ENCODE data around the gene PRAMEF6. TPM values are rescaled to one million over a fixed set of nuclear protein-coding genes. Genes with fewer than 3 reads are reported as not detected.
"Not testable (repeated sequence)": the region's sequence is repeated elsewhere in the genome, so short reads cannot be mapped to it uniquely, and the experiment has no call there.

Gene PRAMEF6
- not detected in 2 replicates for total RNA-seq

- not testable (repeated sequence) for DNase-seq
Measured at GRCh38 chr1:12947480-12947879, at the start of gene PRAMEF6. Gene PRAMEF6 (minus strand): TSS chr1:12947580. CDS start chr1:12942518, 5,062 bp downstream.

DNA sequence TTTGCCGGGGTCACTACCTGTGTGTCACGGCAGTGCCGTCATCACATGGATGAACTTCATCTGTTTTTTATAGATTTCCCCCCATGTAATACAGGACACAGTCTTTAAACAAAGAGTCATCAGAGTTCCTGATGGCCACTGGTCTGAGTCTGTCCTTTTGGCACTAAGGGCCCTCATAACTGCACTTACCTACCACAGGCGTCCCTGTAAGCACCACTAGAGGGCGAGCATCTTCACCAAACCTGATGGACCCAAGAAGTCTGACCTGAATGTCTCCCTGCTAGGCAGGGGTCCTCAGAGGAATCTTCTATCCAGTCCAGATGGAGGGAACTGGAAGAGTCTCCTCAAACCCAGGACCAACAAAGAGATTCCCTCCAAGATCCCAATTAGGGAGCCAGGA is 23.0 kb downstream of the PRAMEF6 start:
- not testable (repeated sequence) for DNase-seq

- not testable (repeated sequence) for DNase-seq
Measured at GRCh38 chr1:12921749-12922148, 25.6 kb downstream of the PRAMEF6 start.

DNA sequence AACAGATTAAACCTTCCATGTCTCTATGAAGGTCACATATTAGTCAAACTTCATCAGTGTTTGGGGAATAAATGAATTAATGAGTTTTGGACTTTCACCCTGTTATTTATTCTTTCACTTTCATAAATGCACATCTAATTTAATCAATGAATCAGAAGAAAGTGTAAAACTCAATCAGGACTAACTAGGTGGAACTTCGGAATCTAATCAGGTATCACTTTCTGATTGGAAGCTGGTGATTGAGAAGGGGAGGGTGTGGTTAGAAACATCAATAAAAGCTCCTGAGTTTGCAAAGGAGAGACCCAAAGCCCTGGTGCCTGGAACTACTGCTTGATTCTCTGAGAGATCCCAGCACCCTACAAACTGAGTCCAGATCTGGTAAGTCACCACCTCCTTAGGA is 31.1 kb downstream of the PRAMEF6 start, which contains the start of gene PRAMEF7:
PRAMEF7 (plus strand) TSS at position 301 of the 400 bp plus-strand sequence. CDS start 1,083 bp downstream, outside the sequence.
- DNase-seq: not testable (repeated sequence)

DNA sequence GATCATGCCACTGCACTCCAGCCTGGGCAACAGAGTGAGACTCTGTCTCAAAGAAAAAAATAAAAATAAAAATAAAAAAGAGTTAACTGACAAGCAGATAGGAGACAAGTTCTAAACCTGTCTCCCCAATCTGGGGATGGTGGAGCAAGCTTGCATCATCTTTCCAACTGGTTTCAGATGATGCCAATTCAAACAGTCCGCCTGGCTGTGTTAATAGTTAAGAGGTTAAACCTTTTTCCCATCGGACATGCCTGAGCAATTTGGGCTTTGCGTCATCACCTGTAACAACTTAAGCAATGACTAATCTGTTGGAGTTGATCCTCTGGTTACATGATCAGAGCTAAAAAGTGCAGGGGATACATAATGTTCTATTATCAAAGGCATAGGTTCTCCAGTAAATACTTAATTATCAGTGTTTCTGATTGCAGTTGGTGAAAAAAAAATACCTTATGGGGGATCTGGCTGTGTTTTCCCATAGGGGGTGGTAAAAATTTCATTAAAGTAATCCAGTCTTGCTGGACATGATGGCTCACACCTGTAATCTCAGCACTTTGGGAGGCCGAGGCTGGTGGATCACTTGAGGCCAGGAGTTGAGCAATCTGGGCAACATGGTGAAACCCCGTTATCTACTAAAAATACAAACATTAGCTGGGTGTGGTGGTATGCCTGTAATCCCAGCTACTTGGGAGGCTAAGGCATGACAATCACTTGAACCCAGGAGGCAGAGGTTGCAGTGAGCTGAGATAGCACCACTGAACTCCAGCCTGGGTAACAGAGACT is 43.4 kb downstream of the PRAMEF6 start:
- DNase-seq: not testable (repeated sequence)

DNA sequence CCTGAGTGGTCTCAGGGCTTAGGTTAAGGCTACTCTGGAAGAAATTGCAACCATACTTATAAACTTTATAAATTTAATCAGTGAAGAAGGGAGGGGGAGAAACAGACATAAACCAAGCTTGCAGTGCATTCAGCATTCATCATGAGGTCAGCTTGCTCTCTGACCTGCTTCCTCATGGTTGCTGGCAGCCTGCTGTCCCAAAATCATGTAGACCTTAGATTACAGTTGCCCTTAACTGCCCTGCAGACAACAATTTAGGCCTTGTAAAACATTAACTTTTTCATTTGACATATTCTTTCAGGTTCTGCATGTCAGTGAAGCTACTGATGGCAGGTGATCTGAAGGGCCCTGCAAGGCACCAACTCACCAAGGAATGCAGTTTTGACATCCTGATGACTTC is 48.2 kb downstream of the PRAMEF6 start:
- not testable (repeated sequence) for DNase-seq

DNA sequence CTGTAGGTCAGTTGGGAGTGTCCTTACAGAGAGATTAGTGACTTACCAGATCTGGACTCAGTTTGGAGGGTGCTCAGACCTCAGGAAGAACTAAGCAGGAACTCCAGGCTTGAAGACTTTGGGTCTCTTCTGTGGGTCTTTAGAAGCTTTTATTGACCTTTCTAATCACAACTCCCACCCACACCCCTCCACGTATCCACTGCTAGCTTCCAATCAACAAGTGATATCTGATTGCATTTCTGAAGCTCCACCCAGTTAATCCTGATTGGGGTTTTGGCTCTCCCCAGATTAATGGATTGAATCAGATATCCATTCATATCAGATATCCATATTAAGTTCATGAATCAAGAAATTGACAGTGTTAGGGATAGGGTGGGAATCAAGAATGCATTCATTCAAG is 49.2 kb downstream of the PRAMEF6 start, which contains the start of gene PRAMEF10:
PRAMEF10 (minus strand) TSS at position 101 of the 400 bp plus-strand sequence. CDS start 2,423 bp downstream, outside the sequence.
- not testable (repeated sequence) for DNase-seq

Other genes starting within 250 kb of the PRAMEF6 start
- not detected in 2 replicates for gene AADACL3, start 231.5 kb downstream of the PRAMEF6 start, total RNA-seq
- gene CFAP107, start 201.4 kb downstream of the PRAMEF6 start, total RNA-seq: not detected in 2 replicates
- not detected in 2 replicates for gene PRAMEF12, start 173.8 kb downstream of the PRAMEF6 start, total RNA-seq
- gene PRAMEF1, start 156.2 kb downstream of the PRAMEF6 start, total RNA-seq: not detected in 2 replicates
- not detected in 2 replicates for gene PRAMEF11, start 116.2 kb downstream of the PRAMEF6 start, total RNA-seq
- gene HNRNPCL1, start 98.9 kb downstream of the PRAMEF6 start, total RNA-seq: not detected in 2 replicates
- gene PRAMEF2, start 90.5 kb downstream of the PRAMEF6 start, total RNA-seq: not detected in 2 replicates
- gene PRAMEF4, start 61.4 kb downstream of the PRAMEF6 start, total RNA-seq: not detected in 2 replicates
- gene PRAMEF10, start 49.3 kb downstream of the PRAMEF6 start, total RNA-seq: not detected in 2 replicates
- gene PRAMEF7, start 31.0 kb downstream of the PRAMEF6 start, total RNA-seq: not detected in 2 replicates
- not detected in 2 replicates for gene PRAMEF27, start 109.0 kb upstream of the PRAMEF6 start, total RNA-seq
- gene HNRNPCL3, start 113.2 kb upstream of the PRAMEF6 start, total RNA-seq: not detected in 2 replicates
- not detected in 2 replicates for gene PRAMEF25, start 123.2 kb upstream of the PRAMEF6 start, total RNA-seq
- gene HNRNPCL2, start 169.3 kb upstream of the PRAMEF6 start, total RNA-seq: not detected in 2 replicates
- gene PRAMEF26, start 208.4 kb upstream of the PRAMEF6 start, total RNA-seq: not detected in 2 replicates
- gene HNRNPCL4, start 218.1 kb upstream of the PRAMEF6 start, total RNA-seq: not detected in 2 replicates
- not detected in 2 replicates for gene PRAMEF9, start 224.3 kb upstream of the PRAMEF6 start, total RNA-seq

All from dermis blood vessel endothelial cell (primary cell).